Skin epidermis (tissue), 12 donors: Measurements from ENCODE around the gene TMEM259.

ENCODE experiments used
- H3K27ac ChIP-seq, 21 experiments: fragments of 200-600 bp; sonication (generic) in 11 of 21; one replicate each; pipeline ENCODE4 v1.5.0; 2020; ENCODE audit warnings: mild to moderate bottlenecking in 3 of 21, inconsistent platforms in 2 of 21, moderate library complexity in 2 of 21
- H3K4me3 ChIP-seq, 7 experiments: fragments of 200-600 bp; sonication (generic) in 2 of 7; one replicate each; pipeline ENCODE4 v1.5.0; 2020; ENCODE audit warnings: inconsistent platforms in 2 of 7, mild to moderate bottlenecking in 2 of 7, moderate library complexity in 1 of 7

The TMEM259 gene

GRCh38 chr19:1019980-1020867 lies 699 bp downstream of the TMEM259 start:
- H3K4me3 ChIP-seq = peak overlapping the region; percentile 68 to 94 (median 88)
- peak overlapping the region; percentile 55 to 97 (median 95) for H3K27ac ChIP-seq

GRCh38 chr19:1019616-1019961 lies 1.3 kb downstream of the TMEM259 start:
- H3K4me3 ChIP-seq = peak overlapping the region; percentile 68 to 94 (median 88)
- peak overlapping the region in 19 of 21 experiments; percentile 84 to 97 (median 95) for H3K27ac ChIP-seq

- Histone ChIP-seq H3K4me3 (peak overlapping the region; percentile 68 to 94 (median 88)), H3K27ac (peak overlapping the region in 11 of 21 experiments; percentile 7 to 96 (median 95))
Observed at GRCh38 chr19:1018932-1019615, 1.8 kb downstream of the TMEM259 start.

- Histone ChIP-seq H3K4me3 (no peak overlapping the region), H3K27ac (peak overlapping the region in 11 of 21 experiments; percentile 16 to 96 (median 64))
Observed at GRCh38 chr19:1018393-1018792, 2.5 kb downstream of the TMEM259 start.

GRCh38 chr19:1017906-1018305 lies 3.0 kb downstream of the TMEM259 start:
- no peak overlapping the region for H3K4me3 ChIP-seq
- peak overlapping the region in 13 of 21 experiments; percentile 15 to 96 (median 65) for H3K27ac ChIP-seq

DNA sequence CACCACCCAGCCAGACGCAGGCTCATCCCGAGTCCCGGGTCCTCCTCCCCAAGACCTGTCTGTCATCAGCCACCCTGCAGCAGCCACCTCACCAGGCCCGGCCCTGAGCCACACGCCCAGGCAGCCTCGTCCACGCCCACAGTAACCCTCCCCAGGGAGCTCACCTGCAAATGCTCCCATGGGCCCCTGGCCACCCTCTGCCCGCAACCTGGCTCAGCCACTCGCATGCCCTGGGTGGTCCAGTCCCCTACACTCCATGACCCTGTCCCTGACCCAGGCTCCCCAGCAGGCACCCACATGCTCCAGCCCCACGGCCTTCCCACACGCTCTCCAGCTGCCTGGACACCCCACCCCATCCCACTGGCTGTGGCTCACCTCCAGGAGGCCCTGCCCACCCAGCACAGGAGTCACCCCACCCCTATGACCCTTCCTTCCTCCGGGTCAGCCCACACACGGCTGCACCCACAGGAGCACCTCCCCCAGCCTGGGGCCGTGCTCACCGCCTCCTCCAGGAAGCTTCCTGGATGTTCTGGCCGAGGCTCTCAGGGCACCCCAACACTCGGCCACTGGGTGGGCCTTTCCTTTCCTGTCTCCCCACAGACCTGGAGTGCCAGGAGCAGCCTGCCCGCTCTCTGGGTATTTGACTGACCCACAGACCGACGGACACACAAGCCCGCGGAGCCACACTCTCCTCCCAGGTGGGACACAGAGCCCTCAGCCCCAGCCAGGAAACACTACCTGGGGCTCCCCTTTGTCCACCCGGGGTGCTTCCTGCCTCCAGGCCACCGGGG lies 3.6 kb downstream of the TMEM259 start:
- H3K27ac ChIP-seq = peak overlapping the region in 19 of 21 experiments; percentile 15 to 96 (median 64)
- H3K4me3 ChIP-seq = peak overlapping the region in 2 of 7 experiments; percentile 8 to 10

DNA sequence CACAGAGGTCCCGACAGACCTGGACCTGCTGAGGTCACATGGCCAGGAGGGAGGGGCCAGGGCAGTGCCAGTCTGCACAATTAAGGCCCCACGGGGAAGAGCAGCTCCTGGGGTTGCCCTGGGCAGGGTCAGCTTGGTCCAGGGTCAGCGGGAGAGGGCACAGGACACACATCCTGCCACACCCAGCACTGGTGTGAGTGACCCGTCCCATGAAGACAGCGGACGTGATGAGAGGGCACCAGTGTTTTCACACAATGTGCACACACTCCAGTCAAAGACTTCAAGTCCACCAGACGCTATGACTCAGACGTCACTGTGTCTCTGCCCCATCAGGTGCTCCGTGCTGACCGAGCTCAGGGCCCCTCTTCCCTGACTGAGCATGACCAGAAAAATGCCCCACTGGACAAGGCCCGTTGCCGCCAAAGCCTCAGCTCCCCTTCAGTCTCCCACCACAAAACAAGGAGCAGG lies 4.2 kb downstream of the TMEM259 start:
- peak overlapping the region in 1 of 7 experiments; percentile 10 for H3K4me3 ChIP-seq
- H3K27ac ChIP-seq = peak overlapping the region in 19 of 21 experiments; percentile 6 to 96 (median 63)

- H3K4me3 ChIP-seq = no peak overlapping the region
- H3K27ac ChIP-seq = peak overlapping the region in 17 of 21 experiments; percentile 6 to 96 (median 63)
Observed at GRCh38 chr19:1015782-1016646, 4.9 kb downstream of the TMEM259 start.

GRCh38 chr19:1015061-1015781 lies 5.7 kb downstream of the TMEM259 start:
- peak overlapping the region in 7 of 21 experiments; percentile 2 to 96 (median 74) for H3K27ac ChIP-seq
- H3K4me3 ChIP-seq = no peak overlapping the region

DNA sequence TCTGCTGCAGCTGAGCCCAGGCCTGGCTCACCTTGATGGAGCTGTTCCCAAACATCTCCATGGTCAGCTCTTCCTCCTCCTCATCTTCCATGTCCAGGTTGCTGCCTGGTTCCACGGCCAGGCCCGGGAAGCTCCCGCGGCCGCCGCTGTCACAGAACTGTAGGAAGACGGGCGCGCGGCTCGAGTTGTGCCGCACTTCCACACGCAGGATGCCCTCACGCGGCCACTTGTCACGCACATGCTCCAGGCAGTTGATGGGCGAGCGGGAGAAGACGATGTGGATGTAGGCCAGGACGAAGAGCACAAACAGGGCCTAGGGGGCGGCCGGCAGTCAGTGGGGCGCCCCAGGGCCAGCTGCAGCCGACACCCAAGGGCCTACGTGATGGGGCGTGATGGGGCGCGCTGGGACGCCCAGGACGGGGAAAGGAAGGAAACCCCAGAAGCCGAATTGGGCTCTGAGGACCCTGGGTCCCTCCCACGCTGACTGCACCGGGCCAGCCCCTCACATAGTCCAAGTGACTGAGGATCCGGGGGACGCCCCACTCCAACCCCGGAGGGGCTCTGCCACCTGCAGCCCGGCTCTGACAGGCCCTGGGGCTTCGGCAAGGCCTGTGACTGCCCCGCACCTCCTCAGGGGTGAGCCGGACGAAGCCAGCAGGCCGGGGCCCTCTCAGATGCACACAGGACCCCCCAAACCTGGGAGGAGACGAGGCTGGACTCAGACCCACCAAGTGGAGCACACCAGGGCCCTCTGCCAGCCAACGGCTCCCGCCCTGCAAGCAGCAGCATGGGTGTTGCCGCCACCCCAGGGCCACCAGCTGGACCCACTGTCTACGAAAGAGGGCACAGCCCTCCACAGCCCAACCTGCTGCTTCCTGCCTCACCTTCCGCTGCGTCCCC lies 6.5 kb downstream of the TMEM259 start:
- Histone ChIP-seq H3K27ac (peak overlapping the region in 2 of 21 experiments; percentile 32 to 96), H3K4me3 (no peak overlapping the region)

DNA sequence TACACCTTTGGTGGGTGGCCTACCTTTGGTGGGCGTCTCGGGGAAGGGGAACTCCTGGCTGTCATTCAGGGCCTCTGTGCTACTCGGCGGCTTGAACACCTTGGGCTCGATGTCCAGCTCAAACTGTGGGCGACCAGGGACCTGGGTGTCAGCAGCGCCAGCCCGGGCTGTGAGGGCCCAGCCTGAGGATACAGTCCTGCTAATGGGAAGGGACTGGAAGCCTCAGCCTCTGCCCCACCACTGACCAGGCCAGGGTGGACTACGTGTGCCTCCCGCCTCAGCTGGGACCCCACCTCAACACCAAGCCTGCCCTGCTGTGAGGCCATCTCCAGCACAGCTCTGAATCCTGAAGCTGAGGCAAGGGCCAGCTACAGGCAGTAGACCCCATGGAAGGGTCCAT lies 7.7 kb downstream of the TMEM259 start:
- H3K4me3 ChIP-seq = no peak overlapping the region
- H3K27ac ChIP-seq = no peak overlapping the region

DNA sequence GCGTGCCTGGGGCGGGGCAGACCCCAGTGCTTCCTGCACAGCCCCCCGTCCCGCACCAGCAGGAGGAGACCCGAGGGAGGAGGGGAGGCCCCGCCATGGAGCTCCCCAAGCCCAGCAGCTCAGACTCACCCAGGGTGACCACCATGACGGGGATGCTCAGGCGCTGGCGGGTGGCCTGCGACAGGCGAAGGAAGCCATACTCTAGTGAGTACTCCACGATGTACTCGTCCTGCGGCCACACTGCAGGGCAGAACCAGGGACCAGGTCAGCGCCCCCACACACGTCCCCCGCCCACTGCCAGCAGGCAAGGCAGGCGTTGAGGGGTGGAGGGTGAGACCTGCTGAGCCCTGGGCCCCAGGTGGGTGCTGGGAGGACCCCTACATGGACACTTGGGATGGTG lies 8.6 kb downstream of the TMEM259 start:
- no peak overlapping the region for H3K4me3 ChIP-seq
- H3K27ac ChIP-seq = no peak overlapping the region

DNA sequence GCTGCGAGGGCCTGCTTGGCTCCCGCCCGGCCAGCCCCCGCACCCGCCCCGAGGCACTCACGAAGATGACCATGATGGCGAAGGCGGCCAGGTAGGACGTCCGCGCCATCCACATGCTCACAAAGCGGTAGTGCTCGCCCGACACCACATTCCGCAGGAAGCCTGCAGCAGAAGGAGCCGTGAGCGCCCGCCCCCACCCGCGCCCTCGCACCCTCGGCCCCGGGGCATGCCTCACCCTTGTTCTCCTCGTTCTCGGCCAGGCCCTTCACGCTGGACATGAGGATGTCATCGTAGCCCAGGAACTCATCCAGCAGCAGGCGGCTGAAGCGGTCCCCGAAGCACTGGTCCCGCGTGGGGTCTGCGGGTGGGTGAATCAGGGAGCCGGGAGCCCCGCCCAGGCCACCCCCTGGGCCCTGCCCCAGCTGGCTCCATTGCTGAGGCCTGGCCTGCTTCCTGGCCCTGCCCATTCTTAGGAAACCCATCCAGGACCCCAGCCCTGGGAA lies 9.0 kb downstream of the TMEM259 start:
- no peak overlapping the region for H3K4me3 ChIP-seq

DNA sequence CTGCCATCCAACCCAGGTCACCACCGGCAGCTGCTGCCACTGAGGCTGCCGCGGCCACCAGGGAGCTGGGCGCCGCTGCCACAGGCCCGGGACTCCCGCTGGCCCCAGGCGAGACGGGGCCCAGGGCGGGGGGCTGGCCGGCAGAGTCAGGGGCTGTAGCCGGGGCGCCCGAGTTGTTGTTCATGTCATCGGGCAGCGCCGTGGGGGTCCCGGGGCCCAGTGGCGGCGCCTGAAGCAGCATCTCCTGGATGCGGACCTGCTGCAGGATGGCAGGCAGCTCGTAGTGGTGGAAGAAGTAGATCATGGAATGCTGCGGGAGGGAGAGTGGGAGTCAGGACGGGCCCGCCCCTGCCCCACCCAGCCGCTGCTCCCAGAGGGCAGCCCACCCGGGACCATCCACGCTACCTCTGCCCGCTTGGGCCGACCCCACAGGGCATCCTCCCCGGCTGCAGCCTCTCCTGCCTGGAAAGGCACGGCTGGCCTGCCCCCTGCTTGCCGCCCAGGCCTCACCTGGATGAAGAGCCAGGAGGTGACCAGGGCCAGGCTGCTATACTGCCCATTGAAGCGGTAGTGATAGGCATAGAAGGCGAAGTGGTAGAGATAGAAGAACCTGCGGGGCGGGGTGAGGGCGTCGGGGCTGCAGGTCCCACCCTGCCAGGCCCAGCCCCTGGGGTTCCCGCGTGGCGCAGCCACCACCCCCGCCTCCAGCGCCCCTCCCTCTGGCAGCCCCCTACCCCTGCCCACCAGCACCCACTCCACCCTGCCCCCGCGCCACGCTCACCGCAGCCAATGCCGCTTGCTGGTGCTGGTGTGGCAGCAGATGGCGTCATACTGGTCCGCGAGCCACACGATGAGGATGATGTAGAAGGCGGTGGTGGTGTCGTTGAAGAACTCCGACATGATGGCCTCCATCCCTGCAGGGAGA lies 10.1 kb downstream of the TMEM259 start:
- Histone ChIP-seq H3K27ac (no peak overlapping the region), H3K4me3 (no peak overlapping the region)

More for the DNA sequence above, 9.0 kb downstream of the TMEM259 start:
- H3K27ac ChIP-seq = no peak overlapping the region

- H3K4me3 ChIP-seq = no peak overlapping the region
- no peak overlapping the region for H3K27ac ChIP-seq
Observed at GRCh38 chr19:1009981-1010538, 10.9 kb downstream of the TMEM259 start.
